ENCODE results near the gene HIVEP1.
"Not testable (repeated sequence)": the region's sequence is repeated elsewhere in the genome, so short reads cannot be mapped to it uniquely, and the experiment has no call there.

DNA sequence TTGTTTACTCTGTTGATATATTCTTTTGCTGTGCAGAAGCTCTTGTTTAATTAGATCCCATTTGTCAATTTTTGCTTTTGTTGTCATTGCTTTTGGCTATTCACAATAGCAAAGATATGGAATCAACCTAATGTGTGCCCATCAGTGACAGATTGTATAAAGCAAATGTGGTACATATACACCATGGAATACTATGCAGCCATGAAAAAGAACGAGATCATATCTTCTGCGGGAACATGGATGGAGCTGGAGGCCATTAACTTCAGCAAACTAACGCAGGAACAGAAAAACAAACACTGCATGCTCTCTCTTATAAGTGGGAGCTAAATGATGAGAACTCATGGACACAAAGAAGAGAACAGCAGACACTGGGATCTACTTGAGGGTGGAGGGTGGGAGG lies 164.7 kb downstream of the HIVEP1 start:
- TF ChIP-seq NFIC (IDR thresholded peaks at IDR 0.05; ENCODE audit: borderline replicate concordance); POLR2AphosphoS5 (IDR thresholded peaks at IDR 0.05; ENCODE audit: low read depth, low read length); CHD2 (IDR thresholded peaks at IDR 0.05; ENCODE audit: low read length, partially characterized antibody); FOXM1 (IDR thresholded peaks at IDR 0.05; ENCODE audit: low read depth); JUND (IDR thresholded peaks at IDR 0.05); SMC3 (IDR thresholded peaks at IDR 0.05; ENCODE audit: low read depth, low read length); GABPA (IDR thresholded peaks at IDR 0.05; ENCODE audit: low read depth); YY1 (IDR thresholded peaks at IDR 0.05; ENCODE audit: low read depth); RAD21 (IDR thresholded peaks at IDR 0.05; ENCODE audit: low read length): not testable (repeated sequence)
- TF ChIP-seq, protein P1, sequence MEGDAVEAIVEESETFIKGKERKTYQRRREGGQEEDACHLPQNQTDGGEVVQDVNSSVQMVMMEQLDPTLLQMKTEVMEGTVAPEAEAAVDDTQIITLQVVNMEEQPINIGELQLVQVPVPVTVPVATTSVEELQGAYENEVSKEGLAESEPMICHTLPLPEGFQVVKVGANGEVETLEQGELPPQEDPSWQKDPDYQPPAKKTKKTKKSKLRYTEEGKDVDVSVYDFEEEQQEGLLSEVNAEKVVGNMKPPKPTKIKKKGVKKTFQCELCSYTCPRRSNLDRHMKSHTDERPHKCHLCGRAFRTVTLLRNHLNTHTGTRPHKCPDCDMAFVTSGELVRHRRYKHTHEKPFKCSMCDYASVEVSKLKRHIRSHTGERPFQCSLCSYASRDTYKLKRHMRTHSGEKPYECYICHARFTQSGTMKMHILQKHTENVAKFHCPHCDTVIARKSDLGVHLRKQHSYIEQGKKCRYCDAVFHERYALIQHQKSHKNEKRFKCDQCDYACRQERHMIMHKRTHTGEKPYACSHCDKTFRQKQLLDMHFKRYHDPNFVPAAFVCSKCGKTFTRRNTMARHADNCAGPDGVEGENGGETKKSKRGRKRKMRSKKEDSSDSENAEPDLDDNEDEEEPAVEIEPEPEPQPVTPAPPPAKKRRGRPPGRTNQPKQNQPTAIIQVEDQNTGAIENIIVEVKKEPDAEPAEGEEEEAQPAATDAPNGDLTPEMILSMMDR (IDR thresholded peaks at IDR 0.05), result not testable (repeated sequence)
- TF ChIP-seq, protein P2, sequence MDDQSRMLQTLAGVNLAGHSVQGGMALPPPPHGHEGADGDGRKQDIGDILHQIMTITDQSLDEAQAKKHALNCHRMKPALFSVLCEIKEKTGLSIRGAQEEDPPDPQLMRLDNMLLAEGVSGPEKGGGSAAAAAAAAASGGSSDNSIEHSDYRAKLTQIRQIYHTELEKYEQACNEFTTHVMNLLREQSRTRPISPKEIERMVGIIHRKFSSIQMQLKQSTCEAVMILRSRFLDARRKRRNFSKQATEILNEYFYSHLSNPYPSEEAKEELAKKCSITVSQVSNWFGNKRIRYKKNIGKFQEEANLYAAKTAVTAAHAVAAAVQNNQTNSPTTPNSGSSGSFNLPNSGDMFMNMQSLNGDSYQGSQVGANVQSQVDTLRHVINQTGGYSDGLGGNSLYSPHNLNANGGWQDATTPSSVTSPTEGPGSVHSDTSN (IDR thresholded peaks at IDR 0.05), result not testable (repeated sequence)
- TF ChIP-seq, protein P3, sequence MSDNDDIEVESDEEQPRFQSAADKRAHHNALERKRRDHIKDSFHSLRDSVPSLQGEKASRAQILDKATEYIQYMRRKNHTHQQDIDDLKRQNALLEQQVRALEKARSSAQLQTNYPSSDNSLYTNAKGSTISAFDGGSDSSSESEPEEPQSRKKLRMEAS (IDR thresholded peaks at IDR 0.05; ENCODE audit: low read depth), result not testable (repeated sequence)
- TF ChIP-seq, protein P4, sequence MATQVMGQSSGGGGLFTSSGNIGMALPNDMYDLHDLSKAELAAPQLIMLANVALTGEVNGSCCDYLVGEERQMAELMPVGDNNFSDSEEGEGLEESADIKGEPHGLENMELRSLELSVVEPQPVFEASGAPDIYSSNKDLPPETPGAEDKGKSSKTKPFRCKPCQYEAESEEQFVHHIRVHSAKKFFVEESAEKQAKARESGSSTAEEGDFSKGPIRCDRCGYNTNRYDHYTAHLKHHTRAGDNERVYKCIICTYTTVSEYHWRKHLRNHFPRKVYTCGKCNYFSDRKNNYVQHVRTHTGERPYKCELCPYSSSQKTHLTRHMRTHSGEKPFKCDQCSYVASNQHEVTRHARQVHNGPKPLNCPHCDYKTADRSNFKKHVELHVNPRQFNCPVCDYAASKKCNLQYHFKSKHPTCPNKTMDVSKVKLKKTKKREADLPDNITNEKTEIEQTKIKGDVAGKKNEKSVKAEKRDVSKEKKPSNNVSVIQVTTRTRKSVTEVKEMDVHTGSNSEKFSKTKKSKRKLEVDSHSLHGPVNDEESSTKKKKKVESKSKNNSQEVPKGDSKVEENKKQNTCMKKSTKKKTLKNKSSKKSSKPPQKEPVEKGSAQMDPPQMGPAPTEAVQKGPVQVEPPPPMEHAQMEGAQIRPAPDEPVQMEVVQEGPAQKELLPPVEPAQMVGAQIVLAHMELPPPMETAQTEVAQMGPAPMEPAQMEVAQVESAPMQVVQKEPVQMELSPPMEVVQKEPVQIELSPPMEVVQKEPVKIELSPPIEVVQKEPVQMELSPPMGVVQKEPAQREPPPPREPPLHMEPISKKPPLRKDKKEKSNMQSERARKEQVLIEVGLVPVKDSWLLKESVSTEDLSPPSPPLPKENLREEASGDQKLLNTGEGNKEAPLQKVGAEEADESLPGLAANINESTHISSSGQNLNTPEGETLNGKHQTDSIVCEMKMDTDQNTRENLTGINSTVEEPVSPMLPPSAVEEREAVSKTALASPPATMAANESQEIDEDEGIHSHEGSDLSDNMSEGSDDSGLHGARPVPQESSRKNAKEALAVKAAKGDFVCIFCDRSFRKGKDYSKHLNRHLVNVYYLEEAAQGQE (IDR thresholded peaks at IDR 0.05; ENCODE audit: low read depth, low read length), result not testable (repeated sequence)

All from SK-N-SH (cell line).